GM12874 (cell line): Measurements from ENCODE around the gene RGSL1.

Experiments
- CTCF ChIP-seq: IDR thresholded peaks from 2 replicates; pipeline ENCODE4 v1.5.1; 2011; ENCODE audit warnings: low read depth, mild to moderate bottlenecking, control low read depth, low read length, moderate library complexity; ENCODE audit not compliant: insufficient read depth

The RGSL1 gene

GRCh38 chr1:182604175-182605164 lies 154.5 kb downstream of the RGSL1 start, which contains the start of gene RGS16:
TSS of gene RGS16 (minus strand) at chr1:182604389. CDS start at chr1:182604259, 130 bp downstream.
- no peak for TF ChIP-seq CTCF

GRCh38 chr1:182607566-182607965 lies 157.6 kb downstream of the RGSL1 start:
- no peak for TF ChIP-seq CTCF

- no peak for TF ChIP-seq CTCF
Observed at GRCh38 chr1:182608236-182608635, 158.3 kb downstream of the RGSL1 start.

GRCh38 chr1:182608845-182609610 lies 159.1 kb downstream of the RGSL1 start:
- no peak for TF ChIP-seq CTCF
